ENCODE results near the gene CDH15.

DNA sequence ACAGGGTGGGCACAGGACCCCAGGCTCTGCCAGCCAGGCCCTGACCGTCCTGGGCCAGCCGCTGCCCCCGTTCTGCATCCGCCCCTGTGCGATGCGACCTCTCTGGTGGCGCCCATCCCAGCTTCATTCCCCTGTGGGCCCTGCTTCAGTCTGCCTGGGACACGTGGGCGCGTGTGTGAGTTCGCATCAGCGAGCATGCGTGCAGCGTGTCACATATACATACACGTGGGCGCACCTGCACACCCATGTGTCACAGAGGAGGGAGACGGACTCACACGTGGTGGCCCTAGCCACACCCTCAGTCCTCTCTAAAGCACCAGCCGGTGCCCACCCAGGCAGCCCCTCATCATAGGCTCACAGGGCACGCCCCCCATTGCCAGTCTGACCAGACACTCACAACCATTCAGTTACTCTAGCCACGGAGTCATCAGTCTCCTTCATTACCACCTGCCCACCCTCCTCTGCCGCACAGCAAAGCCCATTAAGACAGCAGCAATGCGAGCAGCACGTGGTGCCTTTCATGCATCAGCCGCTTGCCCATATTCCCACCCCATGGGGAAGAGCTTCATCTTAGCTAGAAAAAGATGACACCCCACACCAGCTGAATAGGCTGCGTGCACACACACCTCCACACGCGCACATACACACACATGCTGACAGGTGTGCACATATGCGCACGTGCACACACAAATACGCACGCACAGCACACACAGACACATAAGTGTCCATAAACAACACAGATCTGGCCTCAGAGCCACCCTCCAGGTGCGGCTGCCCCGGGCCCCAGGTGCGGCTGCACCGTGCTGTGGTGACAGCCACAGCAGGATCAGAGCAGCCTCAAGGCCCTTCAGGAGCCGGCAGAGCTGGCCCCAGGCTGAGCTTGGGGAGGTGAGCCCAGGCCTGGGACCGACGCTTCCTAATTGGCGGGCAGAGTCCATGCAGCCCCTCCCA, 9.5 kb upstream of the CDH15 start:
- no peak for TF ChIP-seq CTCF (IDR thresholded peaks at IDR 0.05)
- no peak for TF ChIP-seq POLR2A (IDR thresholded peaks at IDR 0.05)
